ENCODE measurements around the gene SRD5A2. TPM values are rescaled to one million over a fixed set of nuclear protein-coding genes. Genes with fewer than 3 reads are reported as not detected.

Gene SRD5A2
- total RNA-seq, 1 donor from 2014 or later, result not detected

- DNase-seq, result no peak
- Mint-ChIP-seq H3K27ac (ENCODE audit: unreplicated experiment) (no peak overlapping the region), H3K4me3 (ENCODE audit: unreplicated experiment) (no peak overlapping the region), H3K36me3 (ENCODE audit: unreplicated experiment) (no peaks in the 10 kb centered on the region), H3K4me1 (ENCODE audit: low read depth, unreplicated experiment) (no peaks in the 10 kb centered on the region), H3K9me3 (ENCODE audit: unreplicated experiment) (no peaks in the 10 kb centered on the region), H3K27me3 (ENCODE audit: unreplicated experiment) (no peaks in the 10 kb centered on the region)
- TF ChIP-seq CTCF (IDR thresholded peaks at IDR 0.05; ENCODE audit: partially characterized antibody, unreplicated experiment), result no peak
Measured at GRCh38 chr2:31528823-31529222, 51.9 kb downstream of the SRD5A2 start.

DNA sequence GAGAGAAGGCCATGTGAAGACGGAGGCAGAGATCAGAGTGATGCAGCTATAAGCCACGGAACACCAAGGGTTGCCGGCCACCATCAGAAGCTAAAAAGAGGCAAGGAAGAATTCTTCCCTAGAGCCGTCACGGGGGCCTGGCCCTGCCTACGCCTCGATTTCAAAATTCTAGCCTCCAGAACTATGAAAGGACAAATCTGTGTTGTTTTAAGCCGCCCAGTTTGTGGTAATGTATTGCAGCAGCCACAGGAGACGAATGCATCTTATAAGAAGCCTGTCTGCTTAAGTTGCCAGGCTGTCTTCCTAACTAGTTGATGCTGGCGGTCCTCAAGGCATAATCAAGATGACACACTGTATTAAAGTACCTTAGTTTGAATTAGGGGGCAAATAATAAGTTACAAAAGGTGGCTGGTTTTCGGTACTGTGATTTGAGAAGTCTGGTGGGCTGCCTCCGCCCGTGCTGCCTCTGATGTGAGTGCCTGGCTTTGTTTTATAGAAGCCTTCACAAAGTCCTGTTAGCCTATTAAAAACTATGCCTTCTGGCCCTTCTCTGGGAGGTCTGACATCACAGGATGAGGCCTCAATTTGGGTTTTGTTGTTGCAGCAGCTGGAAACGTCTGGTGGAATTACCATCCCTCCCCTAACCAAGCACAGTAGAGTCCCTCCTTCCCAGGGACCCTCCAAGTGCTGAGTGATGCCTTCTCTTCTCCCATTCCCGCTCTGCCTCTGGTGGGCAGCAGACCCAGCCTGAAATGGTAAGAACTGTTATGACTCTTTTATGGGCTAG is 53.6 kb downstream of the SRD5A2 start:
- H3K4me1 Mint-ChIP-seq (ENCODE audit: low read depth, unreplicated experiment), result no peaks in the 10 kb centered on the region
- H3K9me3 Mint-ChIP-seq (ENCODE audit: unreplicated experiment), result no peaks in the 10 kb centered on the region
- no peak overlapping the region for H3K4me3 Mint-ChIP-seq (ENCODE audit: unreplicated experiment)
- H3K36me3 Mint-ChIP-seq (ENCODE audit: unreplicated experiment), result no peaks in the 10 kb centered on the region
- no peak for TF ChIP-seq CTCF (IDR thresholded peaks at IDR 0.05; ENCODE audit: partially characterized antibody, unreplicated experiment)
- DNase-seq, result no peak
- no peaks in the 10 kb centered on the region for H3K27me3 Mint-ChIP-seq (ENCODE audit: unreplicated experiment)
- no peak overlapping the region for H3K27ac Mint-ChIP-seq (ENCODE audit: unreplicated experiment)

GRCh38 chr2:31525876-31526275 is 54.9 kb downstream of the SRD5A2 start:
- DNase-seq, result no peak
- no peaks in the 10 kb centered on the region for H3K4me1 Mint-ChIP-seq (ENCODE audit: low read depth, unreplicated experiment)

DNA sequence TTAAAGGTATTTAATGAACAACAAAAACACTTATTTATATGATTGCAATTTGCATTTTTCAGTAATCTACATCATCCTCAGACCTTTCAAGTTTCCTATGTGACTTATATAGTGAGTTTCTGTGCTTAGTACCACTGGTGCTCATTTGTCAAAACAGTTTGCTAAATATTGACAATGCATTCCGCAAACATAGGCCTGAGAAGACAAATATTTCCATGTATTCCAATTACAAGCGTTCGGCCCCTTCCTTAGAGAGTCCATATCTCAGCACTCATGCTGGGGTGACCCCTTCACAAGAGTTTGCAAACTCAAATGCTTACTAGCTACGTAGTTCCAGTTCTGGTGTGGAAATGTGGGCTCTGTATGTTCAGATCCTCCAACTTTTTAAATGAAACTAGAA is 56.1 kb downstream of the SRD5A2 start:
- no peaks in the 10 kb centered on the region for H3K36me3 Mint-ChIP-seq (ENCODE audit: unreplicated experiment)
- DNase-seq, result no peak
- H3K4me3 Mint-ChIP-seq (ENCODE audit: unreplicated experiment), result no peak overlapping the region
- H3K27ac Mint-ChIP-seq (ENCODE audit: unreplicated experiment), result no peak overlapping the region
- no peaks in the 10 kb centered on the region for H3K9me3 Mint-ChIP-seq (ENCODE audit: unreplicated experiment)
- no peaks in the 10 kb centered on the region for H3K27me3 Mint-ChIP-seq (ENCODE audit: unreplicated experiment)
- H3K4me1 Mint-ChIP-seq (ENCODE audit: low read depth, unreplicated experiment), result no peaks in the 10 kb centered on the region
- TF ChIP-seq CTCF (IDR thresholded peaks at IDR 0.05; ENCODE audit: partially characterized antibody, unreplicated experiment), result no peak

More at GRCh38 chr2:31525876-31526275, 54.9 kb downstream of the SRD5A2 start:
- no peak overlapping the region for H3K4me3 Mint-ChIP-seq (ENCODE audit: unreplicated experiment)
- H3K9me3 Mint-ChIP-seq (ENCODE audit: unreplicated experiment), result no peaks in the 10 kb centered on the region
- no peaks in the 10 kb centered on the region for H3K36me3 Mint-ChIP-seq (ENCODE audit: unreplicated experiment)
- no peaks in the 10 kb centered on the region for H3K27me3 Mint-ChIP-seq (ENCODE audit: unreplicated experiment)
- no peak overlapping the region for H3K27ac Mint-ChIP-seq (ENCODE audit: unreplicated experiment)
- no peak for TF ChIP-seq CTCF (IDR thresholded peaks at IDR 0.05; ENCODE audit: partially characterized antibody, unreplicated experiment)

GRCh38 chr2:31523871-31524492 is 56.8 kb downstream of the SRD5A2 start:
- no peak overlapping the region for H3K27ac Mint-ChIP-seq (ENCODE audit: unreplicated experiment)
- DNase-seq, result peak; percentile 73
- H3K4me1 Mint-ChIP-seq (ENCODE audit: low read depth, unreplicated experiment), result no peaks in the 10 kb centered on the region
- H3K27me3 Mint-ChIP-seq (ENCODE audit: unreplicated experiment), result no peaks in the 10 kb centered on the region
- no peaks in the 10 kb centered on the region for H3K9me3 Mint-ChIP-seq (ENCODE audit: unreplicated experiment)
- no peaks in the 10 kb centered on the region for H3K36me3 Mint-ChIP-seq (ENCODE audit: unreplicated experiment)
- TF ChIP-seq CTCF (IDR thresholded peaks at IDR 0.05; ENCODE audit: partially characterized antibody, unreplicated experiment), result peak; percentile 95
- no peak overlapping the region for H3K4me3 Mint-ChIP-seq (ENCODE audit: unreplicated experiment)

All from glutamatergic neuron (in vitro differentiated cells).